Mucosa of rectum (tissue), 2 donors: ENCODE results near the gene POLN.

Experiments used
- H3K27ac ChIP-seq, 2 donors: one replicate each; pipeline ENCODE4 v1.7.0; 2013; ENCODE audit warnings: inconsistent platforms in 2 of 2, low read depth in 2 of 2, low read length in 2 of 2
- H3K27me3 ChIP-seq, 2 donors: one replicate each; pipeline ENCODE4 v1.7.0; 2013; ENCODE audit warnings: low read length in 2 of 2; ENCODE audit not compliant: control insufficient read depth in 2 of 2, insufficient read depth in 2 of 2
- H3K36me3 ChIP-seq, 2 donors: one replicate each; pipeline ENCODE4 v1.7.0; 2013; ENCODE audit warnings: low read length in 2 of 2; ENCODE audit not compliant: control insufficient read depth in 2 of 2, insufficient read depth in 2 of 2
- H3K4me1 ChIP-seq, 2 donors: one replicate each; pipeline ENCODE4 v1.7.0; 2013; ENCODE audit warnings: low read length in 2 of 2, mild to moderate bottlenecking in 1 of 2; ENCODE audit not compliant: control insufficient read depth in 2 of 2, insufficient read depth in 2 of 2
- H3K4me3 ChIP-seq, 2 donors: one replicate each; pipeline ENCODE4 v1.7.0; 2013; ENCODE audit warnings: low read length in 2 of 2
- H3K9ac ChIP-seq, 2 donors: one replicate each; pipeline ENCODE4 v1.7.0; 2013; ENCODE audit warnings: low read length in 2 of 2, low read depth in 1 of 2, mild to moderate bottlenecking in 1 of 2
- H3K9me3 ChIP-seq, 2 donors: one replicate each; pipeline ENCODE4 v1.7.0; 2013; ENCODE audit warnings: low read length in 2 of 2; ENCODE audit not compliant: control insufficient read depth in 2 of 2
- donor health status: healthy.
- donor health status: Normal muscosa, but diverticular disease.

POLN gene

DNA sequence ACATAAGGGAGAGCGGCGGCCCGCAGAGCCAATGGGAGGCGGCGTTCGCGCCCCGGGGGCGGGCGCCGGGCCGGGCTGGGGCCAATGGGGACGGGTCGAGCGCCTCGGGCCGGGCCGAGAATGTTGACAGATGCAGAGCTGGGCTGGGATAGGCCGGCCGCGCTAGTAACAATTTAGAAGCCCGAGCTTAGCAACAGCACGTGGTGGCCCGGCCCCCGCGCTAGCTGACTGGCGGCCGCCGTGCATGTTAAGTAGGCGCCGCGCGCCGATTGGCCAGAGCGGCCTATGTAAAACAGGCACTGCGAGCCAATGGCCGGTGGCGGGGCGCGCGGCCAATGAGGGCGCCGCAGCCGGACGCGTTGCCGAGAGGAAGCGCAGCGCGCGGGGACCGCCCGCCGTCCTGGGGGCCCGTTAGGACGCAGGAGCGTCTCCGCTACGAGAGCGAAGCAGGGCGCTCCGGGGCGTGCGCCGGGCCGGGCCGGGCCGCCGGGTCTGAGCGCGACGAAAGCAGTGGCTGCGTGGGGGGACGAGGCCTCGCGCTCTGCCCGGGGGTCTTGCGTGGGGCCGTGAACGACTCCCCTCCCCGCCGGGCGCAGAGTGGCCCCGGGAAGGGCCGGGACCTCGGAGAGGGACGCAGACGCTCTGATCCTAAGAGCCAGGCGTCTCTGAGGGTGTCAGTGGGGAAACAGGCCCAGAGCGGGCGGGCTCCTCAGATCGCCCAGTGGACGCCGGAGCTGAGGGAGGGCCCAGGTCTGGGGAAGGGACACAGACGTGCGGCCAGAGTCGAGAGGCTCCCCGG, 20.4 kb upstream of the POLN start:
- no peaks in the 10 kb centered on the region for H3K9me3 ChIP-seq
- H3K4me1 ChIP-seq = peaks cover 19 to 20% of the 10 kb centered on the region in 2 donors
- no peaks in the 10 kb centered on the region for H3K27me3 ChIP-seq

GRCh38 chr4:2261853-2262144, 19.9 kb upstream of the POLN start, which contains the start of gene MXD4:
Gene MXD4 (minus strand): TSS chr4:2262109. CDS start chr4:2261980, 129 bp downstream.
- Histone ChIP-seq H3K27ac (peak within 1 kb of the TSS; percentile 89 to 93), H3K4me3 (peak within 1 kb of the TSS; percentile 74 to 77), H3K36me3 (peaks cover 0 to 18% of the 10 kb centered on the region in 2 donors), H3K9me3 (no peaks in the 10 kb centered on the region), H3K9ac (peak within 1 kb of the TSS; percentile 60 to 84), H3K4me1 (peaks cover 19 to 20% of the 10 kb centered on the region in 2 donors), H3K27me3 (no peaks in the 10 kb centered on the region)

More for the DNA sequence above, 20.4 kb upstream of the POLN start:
- Histone ChIP-seq H3K36me3 (peaks cover 0 to 15% of the 10 kb centered on the region in 2 donors), H3K4me3 (peak overlapping the region; percentile 65 to 73), H3K27ac (peak overlapping the region; percentile 87 to 93), H3K9ac (peak overlapping the region; percentile 60 to 74)

DNA sequence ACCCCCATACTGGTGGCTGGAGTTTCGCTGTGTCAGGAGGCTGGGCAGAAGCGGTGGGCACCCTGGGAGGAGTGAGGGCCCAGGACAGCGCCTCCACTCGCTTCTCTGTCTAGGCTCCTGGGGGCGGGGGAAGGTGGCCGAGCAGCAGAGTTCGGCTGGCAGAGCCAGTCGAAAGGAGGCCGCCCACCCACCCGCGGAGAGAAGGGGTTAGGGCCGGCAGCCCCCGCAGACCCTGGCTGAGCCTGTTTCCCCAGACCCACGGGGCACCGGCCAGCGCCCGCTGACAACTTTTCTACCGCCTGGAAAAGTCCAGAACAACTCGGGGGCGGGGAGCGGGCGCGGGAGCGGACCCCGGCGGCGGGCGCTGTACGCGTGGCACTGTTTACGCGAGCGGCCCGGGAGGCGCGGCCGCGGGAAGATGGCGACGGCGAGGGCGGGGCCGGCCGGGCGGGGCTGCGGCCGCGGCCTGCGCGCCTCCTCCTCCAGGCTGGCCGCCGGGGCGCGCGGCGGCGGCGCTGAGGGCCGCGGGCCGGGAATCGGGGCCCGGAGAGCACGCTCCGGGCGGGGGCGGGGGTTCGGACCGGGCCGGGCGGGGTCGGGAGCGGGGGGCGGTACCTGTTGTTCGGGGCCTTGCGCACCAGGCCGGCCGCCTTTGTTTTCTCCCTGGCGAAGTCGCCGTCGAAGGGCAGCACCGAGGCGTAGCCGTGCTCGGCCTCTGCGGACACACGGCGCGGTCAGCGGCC, 19.4 kb upstream of the POLN start:
- peak overlapping the region; percentile 74 to 77 for H3K4me3 ChIP-seq
- H3K9me3 ChIP-seq = no peaks in the 10 kb centered on the region
- peaks cover 19 to 20% of the 10 kb centered on the region in 2 donors for H3K4me1 ChIP-seq
- peak overlapping the region; percentile 41 to 84 for H3K9ac ChIP-seq
- no peaks in the 10 kb centered on the region for H3K27me3 ChIP-seq
- peaks cover 0 to 18% of the 10 kb centered on the region in 2 donors for H3K36me3 ChIP-seq
- peak overlapping the region; percentile 89 to 90 for H3K27ac ChIP-seq

- Histone ChIP-seq H3K27me3 (no peaks in the 10 kb centered on the region), H3K9ac (peak overlapping the region; percentile 56 to 80), H3K27ac (peak overlapping the region; percentile 7 to 43), H3K36me3 (peaks cover 0 to 22% of the 10 kb centered on the region in 2 donors), H3K9me3 (no peaks in the 10 kb centered on the region), H3K4me3 (peak overlapping the region; percentile 74 to 77), H3K4me1 (peaks cover 19 to 20% of the 10 kb centered on the region in 2 donors)
Observed at GRCh38 chr4:2260344-2261109, 18.6 kb upstream of the POLN start.

DNA sequence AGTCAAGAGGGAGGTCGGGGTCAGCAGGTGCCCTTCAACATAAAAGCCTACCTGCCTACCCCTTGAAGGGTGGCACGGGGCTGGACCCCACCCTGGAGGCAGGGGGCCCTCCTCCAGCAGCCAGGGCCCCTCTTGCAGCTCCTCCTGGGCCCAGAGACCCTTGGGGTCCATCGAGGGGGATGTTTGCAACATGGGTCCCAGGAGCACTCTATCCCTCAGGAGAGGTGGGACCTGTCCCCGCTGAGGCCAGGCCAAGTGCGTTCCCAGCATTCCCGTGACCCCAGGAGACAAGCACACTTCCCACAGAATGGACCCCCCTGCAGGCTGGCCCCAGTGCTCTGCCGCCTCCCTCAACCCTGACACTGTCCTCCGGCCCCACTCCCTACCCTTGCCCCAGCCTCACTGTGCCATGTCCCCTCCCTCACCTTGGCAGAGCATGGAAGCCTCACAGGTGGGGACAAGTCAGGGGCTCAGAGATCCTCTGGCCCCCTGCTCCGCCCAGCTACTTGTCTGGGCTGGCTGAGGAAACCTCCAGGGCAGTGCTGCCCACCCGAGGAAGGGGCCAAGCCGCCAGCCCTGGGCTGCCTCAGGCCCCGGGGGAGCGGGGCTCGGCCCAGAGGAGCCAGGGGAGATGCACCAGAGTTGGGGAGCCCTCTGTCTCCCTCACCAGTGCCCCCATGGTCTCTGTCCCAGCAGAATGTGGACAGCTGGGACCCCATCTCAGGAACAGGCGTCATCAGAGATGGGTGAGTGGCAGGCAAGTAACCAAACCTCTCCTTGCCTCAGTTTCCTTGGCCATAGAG, 17.8 kb upstream of the POLN start:
- Histone ChIP-seq H3K4me1 (peaks cover 19 to 20% of the 10 kb centered on the region in 2 donors), H3K9ac (peak overlapping the region in 1 of 2 donors; percentile 80), H3K27ac (no peak overlapping the region), H3K27me3 (no peaks in the 10 kb centered on the region), H3K9me3 (no peaks in the 10 kb centered on the region), H3K4me3 (peak overlapping the region; percentile 74 to 77), H3K36me3 (peaks cover 5 to 27% of the 10 kb centered on the region in 2 donors)

- no peak overlapping the region for H3K4me3 ChIP-seq
- peaks cover 19 to 20% of the 10 kb centered on the region in 2 donors for H3K4me1 ChIP-seq
- H3K9ac ChIP-seq = no peak overlapping the region
- H3K36me3 ChIP-seq = peaks cover 12 to 33% of the 10 kb centered on the region in 2 donors
- H3K27me3 ChIP-seq = no peaks in the 10 kb centered on the region
- no peaks in the 10 kb centered on the region for H3K9me3 ChIP-seq
- no peak overlapping the region for H3K27ac ChIP-seq
Observed at GRCh38 chr4:2259036-2259540, 17.2 kb upstream of the POLN start.

DNA sequence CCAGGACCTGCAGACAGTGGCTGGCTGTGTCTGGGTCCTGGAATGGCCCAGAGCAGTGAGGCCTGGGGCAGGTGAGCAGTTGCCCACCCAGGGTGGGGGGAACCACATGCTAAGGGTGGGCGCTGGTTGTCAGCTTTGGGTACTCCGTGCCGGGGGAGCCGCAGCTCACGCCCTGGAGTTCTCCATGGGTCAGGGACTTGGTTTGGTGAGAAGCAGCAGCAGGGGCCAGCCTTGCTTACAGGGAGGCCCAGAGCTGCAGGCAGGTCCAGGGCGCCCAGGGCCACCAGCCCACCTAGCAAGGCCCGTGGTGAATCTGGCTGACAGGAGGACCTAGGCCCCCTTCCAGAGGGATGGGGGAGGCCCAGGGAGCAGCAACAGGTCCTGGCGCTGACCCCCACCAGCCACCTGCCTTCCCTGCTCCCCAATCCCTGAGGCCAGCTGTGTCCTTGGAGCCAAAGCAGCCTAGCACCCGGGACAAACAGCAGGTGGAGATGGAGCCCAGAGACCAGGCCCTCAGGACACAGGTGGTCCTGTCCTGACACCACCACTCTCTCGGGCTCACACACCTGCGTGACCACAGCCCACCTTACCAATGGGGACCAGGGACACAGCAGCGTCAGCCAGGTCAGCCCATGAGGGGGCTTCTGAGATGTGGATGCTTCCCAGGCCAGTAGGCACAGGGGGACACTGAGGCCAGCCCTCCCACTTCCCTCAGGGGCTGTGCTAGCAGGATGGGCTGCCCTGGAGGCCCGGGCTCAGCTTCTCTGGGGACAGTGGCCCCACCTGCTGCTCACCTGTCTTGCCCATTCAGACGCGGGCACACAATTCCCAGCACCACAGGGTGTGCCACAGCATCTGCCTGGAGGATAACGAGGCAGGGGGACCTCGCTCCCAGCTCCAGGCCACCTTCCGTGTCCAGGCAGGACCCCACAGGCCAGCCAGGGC, 16.4 kb upstream of the POLN start:
- no peak overlapping the region for H3K9ac ChIP-seq
- H3K4me1 ChIP-seq = peaks cover 19 to 20% of the 10 kb centered on the region in 2 donors
- peak overlapping the region in 1 of 2 donors; percentile 16 for H3K27ac ChIP-seq
- peaks cover 19 to 39% of the 10 kb centered on the region in 2 donors for H3K36me3 ChIP-seq
- no peaks in the 10 kb centered on the region for H3K27me3 ChIP-seq
- H3K9me3 ChIP-seq = no peaks in the 10 kb centered on the region
- no peak overlapping the region for H3K4me3 ChIP-seq

DNA sequence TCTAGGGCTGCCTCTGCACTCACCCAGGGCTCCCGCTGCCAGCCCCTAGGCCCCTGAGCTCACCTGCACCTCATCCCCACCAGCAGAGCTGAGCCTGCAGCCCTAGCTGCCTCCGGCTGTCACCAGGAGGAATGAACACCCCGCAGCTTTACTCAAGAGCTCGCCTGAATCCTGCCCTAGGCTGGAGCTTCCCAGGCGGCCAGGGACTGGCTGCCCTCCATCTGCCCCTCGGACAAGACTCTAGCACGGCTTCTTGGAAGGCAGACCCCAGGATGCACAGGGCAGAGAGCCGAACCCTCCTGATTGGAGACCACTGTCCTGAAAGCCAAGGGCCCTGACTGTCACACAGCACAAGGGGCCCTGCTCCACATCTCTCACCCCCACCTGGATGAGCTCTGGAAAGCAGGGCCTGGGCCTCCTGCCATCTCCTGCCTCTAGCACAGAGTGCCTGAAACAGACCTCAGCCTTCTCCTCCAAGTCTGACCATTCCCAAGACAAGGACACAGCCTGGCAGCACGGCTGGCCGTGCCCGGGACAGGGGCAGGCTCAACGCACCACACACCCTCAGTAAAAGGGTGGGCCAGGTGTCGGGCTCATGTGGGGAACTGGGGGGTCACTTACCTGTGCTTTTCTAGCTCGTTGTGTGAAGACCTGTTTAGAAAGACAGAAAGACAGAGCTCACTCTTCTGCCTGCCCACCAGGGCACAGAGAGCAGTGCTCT, 15.6 kb upstream of the POLN start:
- Histone ChIP-seq H3K36me3 (peaks cover 25 to 44% of the 10 kb centered on the region in 2 donors), H3K27ac (peak overlapping the region in 1 of 2 donors; percentile 16), H3K27me3 (no peaks in the 10 kb centered on the region), H3K9ac (no peak overlapping the region), H3K4me1 (peaks cover 15% of the 10 kb centered on the region in 2 donors), H3K4me3 (no peak overlapping the region), H3K9me3 (no peaks in the 10 kb centered on the region)
